Mucosa of gallbladder (tissue), 1 donor: Measurements from ENCODE around the gene OR52E8. TPM values are rescaled to one million over a fixed set of nuclear protein-coding genes. Genes with fewer than 3 reads are reported as not detected.

Experiments
- DNase-seq: peaks from one replicate; pipeline ENCODE4 v3.0.0-alpha.2; 2020; ENCODE audit warnings: low spot score
- total RNA-seq: library from RNA; stranded (reverse); gene quantifications from one replicate; pipeline ENCODE4 v1.2.1, GENCODE V29; 2021
- donor health status: DM: no; HTN: no; CAD: no.

Gene OR52E8
- total RNA-seq: not detected

GRCh38 chr11:5857590-5857989 lies at the start of gene OR52E8:
TSS of gene OR52E8 (minus strand) at chr11:5857690. CDS start at chr11:5857690, 0 bp downstream.
- DNase-seq: no peak

GRCh38 chr11:5899534-5899933 lies 42.0 kb upstream of the OR52E8 start:
- DNase-seq: no peak

- no peak for DNase-seq
Measured at GRCh38 chr11:5892908-5893307, 35.4 kb upstream of the OR52E8 start, which contains the start of gene OR52E5. TSS of gene OR52E5 (plus strand) at chr11:5893208. CDS start at chr11:5900777, 7,569 bp downstream.

GRCh38 chr11:5891216-5891800 lies 33.8 kb upstream of the OR52E8 start:
- no peak for DNase-seq

GRCh38 chr11:5887661-5888060 lies 30.2 kb upstream of the OR52E8 start:
- no peak for DNase-seq

- DNase-seq: no peak
Measured at GRCh38 chr11:5887172-5887571, 29.7 kb upstream of the OR52E8 start.

GRCh38 chr11:5881756-5882155 lies 24.3 kb upstream of the OR52E8 start:
- DNase-seq: no peak

- no peak for DNase-seq
Measured at GRCh38 chr11:5880329-5880728, 22.8 kb upstream of the OR52E8 start, which contains the start of gene OR52E4. TSS of gene OR52E4 (plus strand) at chr11:5880629. CDS start at chr11:5884293, 3,664 bp downstream.

- no peak for DNase-seq
Measured at GRCh38 chr11:5878564-5878963, 21.1 kb upstream of the OR52E8 start.

- DNase-seq: no peak
Measured at GRCh38 chr11:5865826-5866225, 8.3 kb upstream of the OR52E8 start.

- DNase-seq: no peak
Measured at GRCh38 chr11:5851002-5851401, 6.5 kb downstream of the OR52E8 start.

GRCh38 chr11:5847711-5848110 lies 9.8 kb downstream of the OR52E8 start:
- no peak for DNase-seq

GRCh38 chr11:5846701-5847100 lies 10.8 kb downstream of the OR52E8 start:
- DNase-seq: no peak

- no peak for DNase-seq
Measured at GRCh38 chr11:5841797-5842196, 15.7 kb downstream of the OR52E8 start, which contains the start of gene OR52E6. TSS of gene OR52E6 (minus strand) at chr11:5841897. CDS start at chr11:5841897, 0 bp downstream.

GRCh38 chr11:5837695-5838094 lies 19.8 kb downstream of the OR52E8 start:
- no peak for DNase-seq

- no peak for DNase-seq
Measured at GRCh38 chr11:5833446-5833845, 24.0 kb downstream of the OR52E8 start.

- no peak for DNase-seq
Measured at GRCh38 chr11:5831196-5831829, 26.2 kb downstream of the OR52E8 start.

- DNase-seq: no peak
Measured at GRCh38 chr11:5818245-5818886, 39.1 kb downstream of the OR52E8 start.

- DNase-seq: no peak
Measured at GRCh38 chr11:5815534-5815933, 42.0 kb downstream of the OR52E8 start.

- DNase-seq: no peak
Measured at GRCh38 chr11:5809905-5810795, 47.3 kb downstream of the OR52E8 start.

- no peak for DNase-seq
Measured at GRCh38 chr11:5809122-5809519, 48.4 kb downstream of the OR52E8 start.
